A549 (cell line): ENCODE data around the gene EFHC2. TPM values are rescaled to one million over a fixed set of nuclear protein-coding genes. Genes with fewer than 3 reads are reported as not detected.

Source experiments
- ATAC-seq, 2 experiments: fragments of 200-7000 bp in 1 of 2; fragments of >200 bp in 1 of 2; cut with Nextera tagmentation in 1 of 2; cut with Tn5 transposase in 1 of 2; 3 replicates each; pipeline versions ENCODE4 v1.8.0 to v1.9.1; 2018 to 2020; ENCODE audit warnings: mild to moderate bottlenecking in 1 of 2, moderate library complexity in 1 of 2
- CTCF ChIA-PET: fragments of 300-600 bp; sonication (Branson Sonifier 250); formaldehyde crosslinking; extraction: SDS; loops from one replicate; lab custom pipeline; 2021; ENCODE audit warnings: antibody characterized with exemption, inconsistent platforms; lab: Yijun Ruan, JAX
- POLR2A ChIA-PET: fragments of 350-600 bp; formaldehyde crosslinking; extraction: SDS; loops from one replicate; lab custom pipeline; 2021; ENCODE audit warnings: antibody characterized with exemption, inconsistent platforms; lab: Yijun Ruan, JAX
- DNase-seq, 2 experiments: peaks; one replicate each; pipeline versions ENCODE4 v3.0.0 to v3.0.0-alpha.2; 2011 to 2016; ENCODE audit warnings: low read depth in 1 of 2, low spot score in 1 of 2
- FAIRE-seq: peaks from 2 replicates; lab custom pipeline; 2011; peaks lifted over from hg19 to GRCh38; lab: Jason Lieb, UNC
- H3K27ac ChIP-seq, 2 experiments: fragments of >200 bp; sonication (Bioruptor Twin); formaldehyde crosslinking; 3 replicates each; pipeline ENCODE4 v1.5.1; 2016 to 2017
- H3K4me1 ChIP-seq: fragments of >200 bp; sonication (Bioruptor Twin); formaldehyde crosslinking; 3 replicates; pipeline ENCODE4 v1.6.1; 2016
- H3K4me2 ChIP-seq: fragments of >200 bp; sonication (Bioruptor Twin); formaldehyde crosslinking; 3 replicates; pipeline ENCODE4 v1.6.1; 2016
- H3K4me3 ChIP-seq: fragments of >200 bp; sonication (Bioruptor Twin); formaldehyde crosslinking; 3 replicates; pipeline ENCODE4 v1.5.1; 2016
- H3K9me3 ChIP-seq: fragments of >200 bp; sonication (Bioruptor Twin); formaldehyde crosslinking; 3 replicates; pipeline ENCODE4 v1.6.1; 2016
- CBX2 ChIP-seq: fragments of 200-600 bp; sonication (generic); IDR thresholded peaks from 2 replicates; pipeline ENCODE4 v1.6.1; 2016; ENCODE audit warnings: low read depth, mild to moderate bottlenecking, borderline replicate concordance
- CHD4 ChIP-seq: fragments of 200-600 bp; sonication (generic); IDR thresholded peaks from 2 replicates; pipeline ENCODE4 v1.6.1; 2016; ENCODE audit warnings: antibody characterized with exemption, mild to moderate bottlenecking, borderline replicate concordance
- CTCF ChIP-seq: fragments of >200 bp; sonication (Bioruptor Twin); formaldehyde crosslinking; IDR thresholded peaks from 3 replicates; pipeline ENCODE4 v1.5.1; 2016
- ESRRA ChIP-seq: fragments of 150-350 bp; IDR thresholded peaks from 2 replicates; pipeline ENCODE4 v1.6.1; 2014; ENCODE audit warnings: mild to moderate bottlenecking, low read length, borderline replicate concordance
- FOXS1 ChIP-seq: fragments of 250-450 bp; sonication (Bioruptor Pico); IDR thresholded peaks from 2 replicates; pipeline ENCODE4 v1.5.0; 2020; ENCODE audit warnings: mild to moderate bottlenecking, moderate library complexity
- HDAC2 ChIP-seq: fragments of 200-600 bp; sonication (generic); IDR thresholded peaks from 2 replicates; pipeline ENCODE4 v1.6.1; 2016
- HEYL ChIP-seq: fragments of 250-450 bp; sonication (Bioruptor Pico); IDR thresholded peaks from 2 replicates; pipeline ENCODE4 v1.8.0; 2021; ENCODE audit warnings: mild to moderate bottlenecking, moderate library complexity
- HOXA7 ChIP-seq: fragments of 250-450 bp; sonication (Bioruptor Pico); IDR thresholded peaks from 2 replicates; pipeline ENCODE4 v1.5.0; 2020; ENCODE audit warnings: mild to moderate bottlenecking, moderate library complexity
- HOXB13 ChIP-seq: fragments of 250-450 bp; sonication (Bioruptor Pico); IDR thresholded peaks from 2 replicates; pipeline ENCODE4 v1.5.0; 2020; ENCODE audit warnings: low read depth, mild to moderate bottlenecking, moderate library complexity
- KDM1A ChIP-seq: fragments of 200-600 bp; sonication (generic); IDR thresholded peaks from 2 replicates; pipeline ENCODE4 v1.6.1; 2016; ENCODE audit warnings: low read depth, mild to moderate bottlenecking
- MAFK ChIP-seq: fragments of 450-650 bp; IDR thresholded peaks from 2 replicates; pipeline ENCODE4 v1.6.1; 2014; ENCODE audit not compliant: partially characterized antibody
- MYC ChIP-seq: IDR thresholded peaks from 2 replicates; pipeline ENCODE4 v1.6.1; 2012; ENCODE audit warnings: mild to moderate bottlenecking, inconsistent platforms, low read length, improper control_type of control experiment, borderline replicate concordance
- NFE2L2 ChIP-seq: fragments of 150-350 bp; conservative IDR thresholded peaks from 2 replicates; pipeline ENCODE4 v1.6.1; 2014; ENCODE audit warnings: low read length
- PHF8 ChIP-seq: fragments of 200-600 bp; sonication (generic); IDR thresholded peaks from 2 replicates; pipeline ENCODE4 v1.6.1; 2016; ENCODE audit warnings: low read depth, mild to moderate bottlenecking, antibody characterized with exemption, moderate library complexity, borderline replicate concordance
- POLR2AphosphoS2 ChIP-seq: conservative IDR thresholded peaks from 2 replicates; pipeline ENCODE4 v1.6.1; 2012; ENCODE audit warnings: low read length, improper control_type of control experiment, inconsistent platforms
- RAD21 ChIP-seq, 2 experiments: fragments of >200 bp in 1 of 2; sonication (Bioruptor Twin) in 1 of 2; formaldehyde crosslinking in 1 of 2; IDR thresholded peaks in 1 of 2; conservative IDR thresholded peaks in 1 of 2; 2 replicates in 1 of 2; 3 replicates in 1 of 2; pipeline ENCODE4 v1.6.1; 2012 to 2018; ENCODE audit warnings: inconsistent platforms in 1 of 2
- RFX5 ChIP-seq: fragments of 450-650 bp; IDR thresholded peaks from 2 replicates; pipeline ENCODE4 v1.7.1; 2014; ENCODE audit warnings: antibody characterized with exemption, mild to moderate bottlenecking, moderate library complexity
- SMC3 ChIP-seq: fragments of >200 bp; sonication (Bioruptor Twin); formaldehyde crosslinking; IDR thresholded peaks from 3 replicates; pipeline ENCODE4 v1.6.1; 2018; ENCODE audit warnings: inconsistent platforms
- SREBF2 ChIP-seq: fragments of 450-650 bp; IDR thresholded peaks from 2 replicates; pipeline ENCODE4 v1.6.1; 2014; ENCODE audit warnings: mild to moderate bottlenecking, moderate library complexity
- ZNF302 ChIP-seq: fragments of 250-450 bp; sonication (Bioruptor Pico); IDR thresholded peaks from 2 replicates; pipeline ENCODE4 v1.9.0; 2021; ENCODE audit warnings: inconsistent platforms, mild to moderate bottlenecking, moderate library complexity
- WGBS: methylation state at CpG from one replicate; pipeline ENCODE4 v1.1.6; 2017; ENCODE audit errors: missing lambda C conversion rate; 5-methylcytosine and 5-hydroxymethylcytosine counted together
- polyA plus RNA-seq, 4 experiments: library from polyadenylated mRNA; depleted of rRNA in 3 of 4; stranded (reverse); fragments of >200 nt; fragmentation: RNase III in 1 of 4; extraction: RNeasy Plus Mini Kit Qiagen cat#74134 plus additional on column Dnase treatment in 1 of 4; gene quantifications; 2 replicates in 3 of 4; 3 replicates in 1 of 4; pipeline ENCODE4 v1.2.3, GENCODE V29; 2011 to 2017
- TF ChIP-seq, protein P1 (sequence below): fragments of 200-600 bp; sonication (generic); IDR thresholded peaks from 2 replicates; pipeline ENCODE4 v1.6.1; 2016; ENCODE audit warnings: antibody characterized with exemption, mild to moderate bottlenecking, moderate library complexity
- TF ChIP-seq, protein P2 (sequence below): IDR thresholded peaks from 2 replicates; pipeline ENCODE4 v1.6.1; 2012; ENCODE audit warnings: low read depth, borderline replicate concordance
- TF ChIP-seq, protein P3 (sequence below): fragments of 250-450 bp; sonication (Bioruptor Pico); IDR thresholded peaks from 2 replicates; pipeline ENCODE4 v1.5.0; 2021; ENCODE audit warnings: mild to moderate bottlenecking, moderate library complexity, borderline replicate concordance

The EFHC2 gene
- polyA plus RNA-seq, 2 of the 4 experiments (the other 2 are of a cell fraction) = 0.48 to 0.80 TPM

DNA sequence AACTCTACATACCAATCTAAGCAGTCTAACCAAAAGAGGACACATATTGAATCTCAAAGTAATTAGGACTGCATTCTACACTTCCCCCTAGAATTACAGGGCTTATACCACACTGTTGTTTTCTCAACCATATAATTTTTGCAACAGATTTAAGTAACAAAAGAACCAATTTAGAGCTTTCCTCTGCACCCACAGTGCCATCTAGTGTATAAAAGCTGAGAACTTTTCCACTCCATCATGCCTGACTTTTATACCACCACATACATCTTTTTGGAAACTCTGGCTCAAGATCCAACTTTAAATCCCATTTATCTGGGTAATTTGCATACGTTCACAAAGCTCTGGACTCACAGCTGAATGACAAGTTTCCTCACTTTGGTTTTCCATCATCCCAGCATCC is 99.5 kb downstream of the EFHC2 start:
- ATAC-seq (no peak), DNase-seq (peak in 1 of 2 experiments; percentile 35), FAIRE-seq (peak; percentile 96)
- ChIA-PET POLR2A (no interaction called here), CTCF (interaction anchor here (0.7 to 6.0 kb wide), 23 partner anchors 9 to 943 kb away, joined by 3 to 64 read pairs (median 4); no protein-coding TSS in a partner anchor)
- Histone ChIP-seq H3K4me1 (no peaks in the 10 kb centered on the region), H3K4me2 (no peak overlapping the region), H3K9me3 (no peaks in the 10 kb centered on the region), H3K4me3 (no peak overlapping the region), H3K27ac (no peak overlapping the region)
- TF ChIP-seq SREBF2 (no peak), NFE2L2 (no peak), RAD21 (conservative IDR thresholded peaks at IDR 0.05 in 1 of 2, IDR thresholded peaks at IDR 0.05 in 1 of 2) (peak; percentile 68 to 74), KDM1A (no peak), CTCF (peak; percentile 54), CBX2 (no peak), SMC3 (peak; percentile 71)
- 7% methylated on average over 1 of the region's 1 CpG for WGBS

DNA sequence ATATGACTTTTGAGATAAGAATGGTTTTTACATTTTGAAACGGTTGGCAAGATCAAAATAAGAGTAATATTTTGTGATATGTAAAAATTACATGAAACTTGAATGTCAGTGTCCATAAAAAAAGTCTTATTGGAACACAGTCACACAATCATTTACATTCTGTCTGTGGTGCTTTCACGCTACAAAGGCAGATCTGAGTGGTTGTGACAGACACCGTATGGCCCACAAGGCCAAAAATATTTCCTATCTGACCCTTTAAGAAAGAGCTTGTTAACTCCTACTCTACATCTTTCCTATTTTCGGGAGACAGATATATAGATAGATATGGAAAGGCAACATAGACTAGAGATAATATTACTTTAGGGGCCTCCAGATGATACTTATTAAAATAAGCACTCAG is 101.9 kb downstream of the EFHC2 start:
- H3K27ac ChIP-seq = no peak overlapping the region
- peak; percentile 7 for FAIRE-seq
- TF ChIP-seq, protein P1, sequence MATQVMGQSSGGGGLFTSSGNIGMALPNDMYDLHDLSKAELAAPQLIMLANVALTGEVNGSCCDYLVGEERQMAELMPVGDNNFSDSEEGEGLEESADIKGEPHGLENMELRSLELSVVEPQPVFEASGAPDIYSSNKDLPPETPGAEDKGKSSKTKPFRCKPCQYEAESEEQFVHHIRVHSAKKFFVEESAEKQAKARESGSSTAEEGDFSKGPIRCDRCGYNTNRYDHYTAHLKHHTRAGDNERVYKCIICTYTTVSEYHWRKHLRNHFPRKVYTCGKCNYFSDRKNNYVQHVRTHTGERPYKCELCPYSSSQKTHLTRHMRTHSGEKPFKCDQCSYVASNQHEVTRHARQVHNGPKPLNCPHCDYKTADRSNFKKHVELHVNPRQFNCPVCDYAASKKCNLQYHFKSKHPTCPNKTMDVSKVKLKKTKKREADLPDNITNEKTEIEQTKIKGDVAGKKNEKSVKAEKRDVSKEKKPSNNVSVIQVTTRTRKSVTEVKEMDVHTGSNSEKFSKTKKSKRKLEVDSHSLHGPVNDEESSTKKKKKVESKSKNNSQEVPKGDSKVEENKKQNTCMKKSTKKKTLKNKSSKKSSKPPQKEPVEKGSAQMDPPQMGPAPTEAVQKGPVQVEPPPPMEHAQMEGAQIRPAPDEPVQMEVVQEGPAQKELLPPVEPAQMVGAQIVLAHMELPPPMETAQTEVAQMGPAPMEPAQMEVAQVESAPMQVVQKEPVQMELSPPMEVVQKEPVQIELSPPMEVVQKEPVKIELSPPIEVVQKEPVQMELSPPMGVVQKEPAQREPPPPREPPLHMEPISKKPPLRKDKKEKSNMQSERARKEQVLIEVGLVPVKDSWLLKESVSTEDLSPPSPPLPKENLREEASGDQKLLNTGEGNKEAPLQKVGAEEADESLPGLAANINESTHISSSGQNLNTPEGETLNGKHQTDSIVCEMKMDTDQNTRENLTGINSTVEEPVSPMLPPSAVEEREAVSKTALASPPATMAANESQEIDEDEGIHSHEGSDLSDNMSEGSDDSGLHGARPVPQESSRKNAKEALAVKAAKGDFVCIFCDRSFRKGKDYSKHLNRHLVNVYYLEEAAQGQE = no peak
- TF ChIP-seq HDAC2 = no peak
- no peak for TF ChIP-seq PHF8
- no peak for TF ChIP-seq FOXS1
- TF ChIP-seq, protein P2, sequence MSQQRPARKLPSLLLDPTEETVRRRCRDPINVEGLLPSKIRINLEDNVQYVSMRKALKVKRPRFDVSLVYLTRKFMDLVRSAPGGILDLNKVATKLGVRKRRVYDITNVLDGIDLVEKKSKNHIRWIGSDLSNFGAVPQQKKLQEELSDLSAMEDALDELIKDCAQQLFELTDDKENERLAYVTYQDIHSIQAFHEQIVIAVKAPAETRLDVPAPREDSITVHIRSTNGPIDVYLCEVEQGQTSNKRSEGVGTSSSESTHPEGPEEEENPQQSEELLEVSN = no peak
- TF ChIP-seq POLR2AphosphoS2 = no peak
- TF ChIP-seq ESRRA = no peak
- TF ChIP-seq HEYL = no peak
- no peak for TF ChIP-seq SREBF2
- TF ChIP-seq, protein P3, sequence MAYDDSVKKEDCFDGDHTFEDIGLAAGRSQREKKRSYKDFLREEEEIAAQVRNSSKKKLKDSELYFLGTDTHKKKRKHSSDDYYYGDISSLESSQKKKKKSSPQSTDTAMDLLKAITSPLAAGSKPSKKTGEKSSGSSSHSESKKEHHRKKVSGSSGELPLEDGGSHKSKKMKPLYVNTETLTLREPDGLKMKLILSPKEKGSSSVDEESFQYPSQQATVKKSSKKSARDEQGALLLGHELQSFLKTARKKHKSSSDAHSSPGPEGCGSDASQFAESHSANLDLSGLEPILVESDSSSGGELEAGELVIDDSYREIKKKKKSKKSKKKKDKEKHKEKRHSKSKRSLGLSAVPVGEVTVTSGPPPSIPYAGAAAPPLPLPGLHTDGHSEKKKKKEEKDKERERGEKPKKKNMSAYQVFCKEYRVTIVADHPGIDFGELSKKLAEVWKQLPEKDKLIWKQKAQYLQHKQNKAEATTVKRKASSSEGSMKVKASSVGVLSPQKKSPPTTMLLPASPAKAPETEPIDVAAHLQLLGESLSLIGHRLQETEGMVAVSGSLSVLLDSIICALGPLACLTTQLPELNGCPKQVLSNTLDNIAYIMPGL = no peak
- no peak for TF ChIP-seq CHD4
- no peak for TF ChIP-seq RAD21 (conservative IDR thresholded peaks at IDR 0.05 in 1 of 2, IDR thresholded peaks at IDR 0.05 in 1 of 2)
- no peak for TF ChIP-seq RFX5
- no peak for TF ChIP-seq HOXB13
- no peak for TF ChIP-seq MAFK
- TF ChIP-seq MYC = no peak
- TF ChIP-seq ZNF302 (CRISPR knock-in tag) = no peak
- TF ChIP-seq HOXA7 = no peak
- TF ChIP-seq, all 56 proteins: peak for 0
- ATAC-seq = no peak
- 61% methylated on average over 4 of the region's 4 CpGs for WGBS
- Histone ChIP-seq H3K9me3 (no peaks in the 10 kb centered on the region), H3K4me3 (no peak overlapping the region), H3K4me2 (no peak overlapping the region), H3K4me1 (no peaks in the 10 kb centered on the region)
- POLR2A ChIA-PET = no interaction called here
- CTCF ChIA-PET = interaction anchor here (6.0 kb wide), 1 partner anchor 283 kb away, joined by 64 read pairs; no protein-coding TSS in a partner anchor
- no peak for DNase-seq
